CD4-positive, alpha-beta T cell (primary cell): Measurements from ENCODE around the gene ELSPBP1. TPM values are rescaled to one million over a fixed set of nuclear protein-coding genes. Genes with fewer than 3 reads are reported as not detected.

Experiments used
- ATAC-seq: fragments of 200-7000 bp; cut with Tn5 transposase; one replicate; pipeline ENCODE4 v1.10.0; 2022; ENCODE audit warnings: mild to moderate bottlenecking; ENCODE audit not compliant: poor library complexity
- CTCF ChIA-PET: fragments of 350-600 bp; sonication (Branson Sonifier 250); formaldehyde crosslinking; loops from one replicate; lab custom pipeline; 2021; ENCODE audit warnings: antibody characterized with exemption, inconsistent platforms; lab: Charles Lee
- POLR2A ChIA-PET: fragments of 350-600 bp; sonication (Branson Sonifier 250); formaldehyde crosslinking; loops from one replicate; lab custom pipeline; 2021; ENCODE audit warnings: antibody characterized with exemption, inconsistent platforms; lab: Charles Lee
- DNase-seq, 14 experiments: peaks; one replicate each; pipeline ENCODE4 v3.0.0-alpha.2; 2013 to 2020; ENCODE audit warnings: mixed read lengths in 2 of 14
- H3K27ac ChIP-seq, 2 donors: one replicate each; pipeline versions ENCODE4 v1.5.1 to v1.7.0; 2013; ENCODE audit warnings: low read length in 2 of 2, low read depth in 1 of 2, mild to moderate bottlenecking in 1 of 2
- H3K27me3 ChIP-seq, 2 experiments: 1 replicate in 1 of 2; 2 replicates in 1 of 2; pipeline versions ENCODE4 v1.6.1 to v1.7.0; 2013; ENCODE audit warnings: low read length in 2 of 2, control low read depth in 1 of 2, mild to moderate bottlenecking in 1 of 2, moderate library complexity in 1 of 2; ENCODE audit not compliant: insufficient read depth in 2 of 2, control insufficient read depth in 1 of 2
- H3K36me3 ChIP-seq: one replicate; pipeline ENCODE4 v1.6.1; 2013; ENCODE audit warnings: low read length, control low read depth; ENCODE audit not compliant: insufficient read depth
- H3K4me1 ChIP-seq: one replicate; pipeline ENCODE4 v1.6.1; 2013; ENCODE audit warnings: low read length, control low read depth; ENCODE audit not compliant: insufficient read depth
- H3K4me3 ChIP-seq: one replicate; pipeline ENCODE4 v1.5.1; 2013; ENCODE audit warnings: mild to moderate bottlenecking, low read length, moderate library complexity
- H3K9me3 ChIP-seq, 2 experiments: 1 replicate in 1 of 2; 2 replicates in 1 of 2; pipeline versions ENCODE4 v1.6.1 to v1.7.0; 2013; ENCODE audit warnings: low read length in 2 of 2, mild to moderate bottlenecking in 2 of 2, control low read depth in 1 of 2, moderate library complexity in 1 of 2; ENCODE audit not compliant: control insufficient read depth in 1 of 2, insufficient read depth in 1 of 2
- H3K27ac Mint-ChIP-seq: one replicate; pipeline ENCODE4 v1.8.0; 2020; ENCODE audit warnings: mixed read lengths
- H3K27me3 Mint-ChIP-seq: one replicate; pipeline ENCODE4 v1.8.0; 2021; ENCODE audit warnings: mixed read lengths
- H3K36me3 Mint-ChIP-seq: one replicate; pipeline ENCODE4 v1.8.0; 2021; ENCODE audit warnings: low read depth, mixed read lengths
- H3K4me1 Mint-ChIP-seq: one replicate; pipeline ENCODE4 v1.8.0; 2021; ENCODE audit warnings: low read depth, mixed read lengths
- H3K4me3 Mint-ChIP-seq: one replicate; pipeline ENCODE4 v1.8.0; 2020; ENCODE audit warnings: mild to moderate bottlenecking, mixed read lengths
- H3K9me3 Mint-ChIP-seq: one replicate; pipeline ENCODE4 v1.8.0; 2020; ENCODE audit warnings: mixed read lengths
- intact Hi-C, 2 experiments: fragments of 100-400 bp; cut with DNase I in 1 of 2; cut with micrococcal nuclease in 1 of 2; formaldehyde crosslinking; loops; one replicate each; pipeline versions ENCODE4 v1.15.1 to v1.9.0; 2023 to 2025; cut with DNase I, micrococcal nuclease
- total RNA-seq, 174 experiments: library from RNA in 2 of 174; stranded (reverse) in 2 of 174; gene quantifications; one replicate each; pipeline ENCODE4 v1.2.3 and lab custom pipeline; 2021 to 2026
- TF ChIP-seq, protein P1 (sequence below): fragments of 200-600 bp; IDR thresholded peaks from one replicate; pipeline ENCODE4 v1.8.0; 2022; ENCODE audit warnings: antibody characterized with exemption, mild to moderate bottlenecking

ELSPBP1 gene
- total RNA-seq, 2 experiments from 2014 or later, result not detected

- intact Hi-C loops, result no loop called here
- DNase-seq (no peak), ATAC-seq (no peak)
- POLR2A ChIA-PET, result no interaction called here
- CTCF ChIA-PET, result interaction anchor here (1.3 kb wide), 1 partner anchor 15 kb away, joined by 4 read pairs; no protein-coding TSS in a partner anchor
- H3K4me1 ChIP-seq, result no peaks in the 10 kb centered on the region
- peaks cover 11 to 32% of the 10 kb centered on the region in 2 experiments for H3K27me3 ChIP-seq
- no peaks in the 10 kb centered on the region for H3K9me3 Mint-ChIP-seq
- no peak overlapping the region for H3K27ac Mint-ChIP-seq
- H3K36me3 Mint-ChIP-seq, result no peaks in the 10 kb centered on the region
- H3K9me3 ChIP-seq, result no peaks in the 10 kb centered on the region
- no peak overlapping the region for H3K4me3 Mint-ChIP-seq
- no peaks in the 10 kb centered on the region for H3K4me1 Mint-ChIP-seq
- H3K27ac ChIP-seq, result no peak overlapping the region
- no peak overlapping the region for H3K4me3 ChIP-seq
- TF ChIP-seq, protein P1, sequence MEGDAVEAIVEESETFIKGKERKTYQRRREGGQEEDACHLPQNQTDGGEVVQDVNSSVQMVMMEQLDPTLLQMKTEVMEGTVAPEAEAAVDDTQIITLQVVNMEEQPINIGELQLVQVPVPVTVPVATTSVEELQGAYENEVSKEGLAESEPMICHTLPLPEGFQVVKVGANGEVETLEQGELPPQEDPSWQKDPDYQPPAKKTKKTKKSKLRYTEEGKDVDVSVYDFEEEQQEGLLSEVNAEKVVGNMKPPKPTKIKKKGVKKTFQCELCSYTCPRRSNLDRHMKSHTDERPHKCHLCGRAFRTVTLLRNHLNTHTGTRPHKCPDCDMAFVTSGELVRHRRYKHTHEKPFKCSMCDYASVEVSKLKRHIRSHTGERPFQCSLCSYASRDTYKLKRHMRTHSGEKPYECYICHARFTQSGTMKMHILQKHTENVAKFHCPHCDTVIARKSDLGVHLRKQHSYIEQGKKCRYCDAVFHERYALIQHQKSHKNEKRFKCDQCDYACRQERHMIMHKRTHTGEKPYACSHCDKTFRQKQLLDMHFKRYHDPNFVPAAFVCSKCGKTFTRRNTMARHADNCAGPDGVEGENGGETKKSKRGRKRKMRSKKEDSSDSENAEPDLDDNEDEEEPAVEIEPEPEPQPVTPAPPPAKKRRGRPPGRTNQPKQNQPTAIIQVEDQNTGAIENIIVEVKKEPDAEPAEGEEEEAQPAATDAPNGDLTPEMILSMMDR, result no peak
- no peaks in the 10 kb centered on the region for H3K36me3 ChIP-seq
- H3K27me3 Mint-ChIP-seq, result peaks cover 69% of the 10 kb centered on the region
Measured at GRCh38 chr19:48025480-48025879, 31.0 kb downstream of the ELSPBP1 start.

DNA sequence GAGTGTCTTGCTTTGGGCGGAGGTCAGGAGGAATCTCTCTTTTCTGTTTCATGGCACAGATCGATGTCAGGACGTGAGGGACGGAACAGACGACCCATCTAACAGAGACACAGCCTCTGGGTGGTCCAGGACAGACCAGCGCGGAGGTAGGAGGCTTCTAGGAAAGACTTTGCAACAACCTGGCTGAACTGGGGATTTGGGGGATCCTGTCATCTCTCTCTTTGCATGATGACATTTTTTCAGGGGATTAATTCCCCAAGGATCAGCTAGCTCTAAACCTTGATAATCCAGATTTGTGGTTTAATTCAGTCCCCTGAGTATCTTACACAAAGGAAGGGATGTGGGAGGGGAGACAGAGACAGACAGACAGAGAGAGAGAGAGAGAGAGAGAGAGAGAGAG, 35.0 kb downstream of the ELSPBP1 start:
- POLR2A ChIA-PET, result interaction anchor here (0.7 kb wide), 1 partner anchor 354 kb away, joined by 5 read pairs; no protein-coding TSS in a partner anchor

DNA sequence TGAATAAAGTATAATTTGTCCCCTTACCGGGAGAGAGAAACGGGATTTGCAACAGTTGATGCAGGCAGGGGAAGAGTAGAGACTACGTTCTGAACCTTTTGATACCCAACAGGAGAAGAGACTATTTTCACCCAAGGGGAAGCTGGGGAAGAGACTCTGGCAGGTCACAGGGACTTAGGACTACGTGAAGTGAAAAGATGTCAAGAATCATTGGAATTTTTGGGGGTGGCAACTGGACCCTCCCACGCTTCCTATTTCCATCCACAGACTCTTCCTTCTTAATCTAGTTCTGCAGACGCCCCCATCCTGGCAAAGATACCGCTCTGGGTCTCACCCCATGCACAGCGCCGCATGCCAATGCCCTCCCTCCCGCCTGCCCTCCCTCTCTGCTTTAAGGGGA, 35.6 kb downstream of the ELSPBP1 start:
- Histone ChIP-seq H3K36me3 (no peaks in the 10 kb centered on the region), H3K27me3 (peaks cover 9 to 31% of the 10 kb centered on the region in 2 experiments), H3K27ac (no peak overlapping the region), H3K9me3 (no peaks in the 10 kb centered on the region), H3K4me1 (no peaks in the 10 kb centered on the region), H3K4me3 (no peak overlapping the region)
- Mint-ChIP-seq H3K4me1 (no peaks in the 10 kb centered on the region), H3K27me3 (peaks cover 60% of the 10 kb centered on the region), H3K4me3 (no peak overlapping the region), H3K9me3 (no peaks in the 10 kb centered on the region), H3K36me3 (no peaks in the 10 kb centered on the region), H3K27ac (no peak overlapping the region)
- ChIA-PET CTCF (no interaction called here), POLR2A (interaction anchor here (0.7 kb wide), 1 partner anchor 354 kb away, joined by 5 read pairs; no protein-coding TSS in a partner anchor)
- TF ChIP-seq, protein P1, result no peak
- DNase-seq, result no peak
- ATAC-seq, result no peak
- intact Hi-C loops, result no loop called here

More for the DNA sequence above, 35.0 kb downstream of the ELSPBP1 start:
- H3K27ac ChIP-seq, result no peak overlapping the region
- ATAC-seq, result no peak
- no peak for DNase-seq
- Mint-ChIP-seq H3K27me3 (peaks cover 62% of the 10 kb centered on the region), H3K36me3 (no peaks in the 10 kb centered on the region), H3K27ac (no peak overlapping the region), H3K9me3 (no peaks in the 10 kb centered on the region), H3K4me1 (no peaks in the 10 kb centered on the region), H3K4me3 (no peak overlapping the region)
- CTCF ChIA-PET, result no interaction called here
- no peaks in the 10 kb centered on the region for H3K4me1 ChIP-seq
- H3K9me3 ChIP-seq, result no peaks in the 10 kb centered on the region
- no peaks in the 10 kb centered on the region for H3K36me3 ChIP-seq
- no peak overlapping the region for H3K4me3 ChIP-seq
- TF ChIP-seq, protein P1, result no peak
- peaks cover 9 to 36% of the 10 kb centered on the region in 2 experiments for H3K27me3 ChIP-seq
- intact Hi-C loops, result no loop called here
